ENCODE data around the gene ANXA8. TPM values are rescaled to one million over a fixed set of nuclear protein-coding genes. Genes with fewer than 3 reads are reported as not detected.
A peak's percentile ranks its signal among the peaks of the same experiment; 100 is the strongest.
"Not testable (repeated sequence)": the region's sequence is repeated elsewhere in the genome, so short reads cannot be mapped to it uniquely, and the experiment has no call there.

ANXA8 gene
- total RNA-seq, 3 donors from 2014 or later, result 0.19 TPM; not detected in 2

DNA sequence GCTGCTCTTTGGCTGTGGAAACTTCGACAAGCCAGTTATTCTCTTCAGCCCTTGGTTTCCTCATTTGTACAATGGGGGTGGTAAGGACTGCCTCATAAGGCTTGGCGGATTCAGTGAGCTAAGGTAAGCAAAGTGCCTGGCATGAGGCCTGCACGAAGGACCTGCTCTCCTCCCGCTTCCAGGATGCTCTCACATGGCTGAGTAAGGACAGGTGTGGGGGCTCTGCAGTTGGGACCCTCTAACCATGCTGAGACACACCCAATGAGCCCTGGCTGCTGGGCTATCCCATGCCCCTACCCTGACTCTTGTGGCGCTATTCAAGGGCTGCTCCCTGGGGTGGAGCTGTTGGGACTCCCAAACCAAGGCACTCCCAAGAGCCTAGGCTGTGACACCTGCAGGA lies 8.8 kb downstream of the ANXA8 start:
- H3K9me3 ChIP-seq; H3K4me1 ChIP-seq (ENCODE audit: low read depth); ATAC-seq; H3K4me3 ChIP-seq; H3K36me3 ChIP-seq (ENCODE audit: low read depth); DNase-seq; intact Hi-C loops (cut with DNase I, micrococcal nuclease): not testable (repeated sequence)

DNA sequence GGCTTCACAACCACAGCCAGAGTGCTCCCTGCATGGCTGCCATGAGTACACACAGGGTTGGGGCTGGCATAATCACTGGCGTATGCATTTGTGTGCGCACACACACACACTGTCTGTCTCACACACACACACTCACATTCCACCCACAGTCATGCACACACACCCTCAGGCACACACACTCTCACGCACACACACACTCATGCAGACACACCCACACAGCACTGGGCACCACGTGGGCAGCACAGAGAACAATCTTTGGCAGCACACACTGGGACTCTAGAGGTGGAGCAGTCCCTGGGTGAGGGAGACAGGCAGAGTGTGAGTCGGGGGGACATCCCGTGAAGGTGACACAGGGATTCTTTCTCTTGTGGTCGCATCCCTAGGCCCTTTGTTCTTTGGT lies 10.4 kb downstream of the ANXA8 start:
- H3K9me3 ChIP-seq; H3K36me3 ChIP-seq (ENCODE audit: low read depth); DNase-seq; H3K4me3 ChIP-seq; H3K4me1 ChIP-seq (ENCODE audit: low read depth); intact Hi-C loops (cut with DNase I, micrococcal nuclease): not testable (repeated sequence)
- ATAC-seq, result peak; percentile 49

DNA sequence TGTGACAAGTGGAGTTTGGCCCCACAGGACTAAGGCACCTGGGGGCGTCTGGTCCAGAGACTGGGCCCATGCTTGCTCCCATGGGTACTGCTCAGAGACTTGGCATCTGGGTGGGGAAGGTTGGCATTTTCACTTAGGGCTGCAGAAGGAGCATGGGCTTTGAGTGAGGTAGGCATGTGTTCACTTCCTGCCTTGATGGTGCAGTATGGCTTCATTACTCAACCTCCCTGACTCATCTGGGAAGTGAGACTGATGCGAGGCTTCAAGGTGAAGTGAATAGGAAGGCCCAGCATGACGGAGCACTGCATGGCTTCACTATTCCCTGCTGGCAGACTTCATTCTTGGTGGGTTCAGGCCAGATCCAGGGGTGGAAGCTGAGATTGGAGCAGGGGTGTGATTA lies 11.3 kb downstream of the ANXA8 start:
- H3K4me3 ChIP-seq; H3K4me1 ChIP-seq (ENCODE audit: low read depth); H3K36me3 ChIP-seq (ENCODE audit: low read depth); DNase-seq; H3K9me3 ChIP-seq; intact Hi-C loops (cut with DNase I, micrococcal nuclease): not testable (repeated sequence)
- ATAC-seq, result peak; percentile 27

DNA sequence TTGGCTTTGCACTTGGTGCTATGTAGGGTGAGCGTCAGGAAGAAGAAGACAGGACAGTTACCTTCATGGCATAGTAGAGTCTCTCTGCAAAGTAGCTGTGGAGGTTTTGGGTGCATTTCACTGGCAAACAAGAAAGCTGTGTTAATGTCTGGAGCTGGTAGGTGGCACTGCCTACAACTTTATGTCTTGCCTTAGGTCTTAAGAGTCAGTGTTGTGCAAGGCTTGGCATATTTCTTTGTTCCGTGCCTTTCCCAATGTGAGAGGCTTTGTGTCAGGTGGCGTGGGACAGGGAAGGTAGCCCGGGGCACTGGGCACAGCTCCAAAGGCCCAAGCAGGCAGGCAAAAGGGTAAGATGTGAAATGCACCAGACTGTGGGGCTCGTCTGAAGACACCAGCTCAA lies 11.8 kb downstream of the ANXA8 start:
- ATAC-seq, result peak; percentile 5
- intact Hi-C loops (cut with DNase I, micrococcal nuclease); H3K36me3 ChIP-seq (ENCODE audit: low read depth); H3K9me3 ChIP-seq; H3K4me1 ChIP-seq (ENCODE audit: low read depth); H3K4me3 ChIP-seq; DNase-seq: not testable (repeated sequence)

DNA sequence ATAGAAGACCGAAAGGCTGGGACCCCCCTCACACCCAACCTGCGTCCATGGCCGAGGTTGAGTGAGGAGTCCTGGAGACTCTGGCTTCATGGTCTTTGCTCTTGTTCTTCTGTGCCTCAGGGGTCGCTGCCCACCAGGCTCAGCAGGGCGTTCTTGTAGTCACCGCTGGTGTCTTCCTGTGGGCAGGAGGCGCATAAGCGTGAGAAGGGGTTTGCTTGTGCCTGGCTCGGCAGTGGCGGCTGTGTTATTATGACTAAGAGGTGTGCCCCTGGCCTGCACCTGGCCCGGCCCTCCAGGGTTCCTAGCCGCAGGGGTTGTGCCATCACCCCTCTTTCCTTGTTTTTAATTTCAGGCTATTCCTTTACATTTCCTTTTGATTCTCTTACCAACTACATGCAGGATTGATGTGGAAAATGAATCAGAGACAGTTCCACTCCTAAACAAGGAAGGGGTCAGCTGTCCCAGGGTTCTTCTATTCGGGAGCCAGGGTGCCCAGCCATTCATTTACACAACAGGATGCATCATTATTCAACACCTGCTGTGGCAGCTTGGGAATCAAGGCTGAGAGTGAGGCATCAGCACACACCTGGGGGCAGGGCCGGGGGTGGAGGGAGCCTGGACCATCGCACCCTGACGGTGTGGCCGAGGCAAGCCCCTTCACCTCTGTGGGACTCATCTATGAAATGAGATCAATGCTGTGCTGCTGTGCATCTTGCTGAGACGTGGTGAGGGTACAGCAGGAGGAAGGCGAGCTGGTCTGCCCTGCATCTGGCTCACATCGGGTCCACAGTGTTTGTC lies 15.0 kb downstream of the ANXA8 start:
- H3K4me1 ChIP-seq (ENCODE audit: low read depth); intact Hi-C loops (cut with DNase I, micrococcal nuclease); DNase-seq; H3K36me3 ChIP-seq (ENCODE audit: low read depth); ATAC-seq; H3K9me3 ChIP-seq; H3K4me3 ChIP-seq: not testable (repeated sequence)

DNA sequence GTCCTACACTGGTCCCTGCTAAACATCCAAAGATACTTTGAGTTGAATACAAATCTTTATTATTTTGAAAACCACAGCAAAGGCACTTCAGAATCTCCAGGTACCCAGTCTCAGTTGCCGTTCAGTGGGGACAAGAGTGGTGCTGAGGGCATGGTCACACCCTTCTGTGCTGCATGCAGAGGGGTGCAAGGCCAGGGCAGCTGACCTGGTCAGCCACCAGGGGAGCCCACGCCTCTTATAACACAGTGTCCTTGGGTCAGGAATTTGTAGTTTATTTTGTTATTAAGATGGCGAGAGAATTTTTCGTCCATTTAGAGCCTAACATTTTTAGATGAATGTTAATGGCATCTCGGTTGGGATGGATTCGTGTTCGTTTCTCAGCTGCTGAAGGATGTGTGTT lies 16.0 kb downstream of the ANXA8 start:
- DNase-seq; H3K4me1 ChIP-seq (ENCODE audit: low read depth); H3K36me3 ChIP-seq (ENCODE audit: low read depth); ATAC-seq; intact Hi-C loops (cut with DNase I, micrococcal nuclease); H3K4me3 ChIP-seq; H3K9me3 ChIP-seq: not testable (repeated sequence)

DNA sequence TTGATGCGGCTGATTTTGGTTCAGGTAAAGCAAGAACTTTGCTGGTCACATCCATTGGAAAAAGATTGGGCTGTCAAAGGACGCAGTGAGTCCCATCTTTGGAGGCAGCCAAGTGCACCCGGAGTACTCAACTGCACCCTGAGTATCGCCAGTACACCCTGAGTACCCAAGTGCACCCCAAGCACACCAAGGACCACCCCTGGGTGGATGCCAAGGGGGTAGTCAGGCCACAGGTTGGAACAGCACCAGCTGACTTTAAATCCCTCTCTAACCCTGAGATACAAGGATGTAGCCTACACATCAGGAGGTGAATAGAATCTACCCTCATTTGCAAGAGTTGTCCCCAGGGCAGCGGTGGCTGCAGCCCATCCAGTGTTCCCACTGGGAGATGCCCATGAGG lies 16.5 kb downstream of the ANXA8 start:
- ATAC-seq; DNase-seq; intact Hi-C loops (cut with DNase I, micrococcal nuclease); H3K36me3 ChIP-seq (ENCODE audit: low read depth); H3K9me3 ChIP-seq; H3K4me1 ChIP-seq (ENCODE audit: low read depth); H3K4me3 ChIP-seq: not testable (repeated sequence)

DNA sequence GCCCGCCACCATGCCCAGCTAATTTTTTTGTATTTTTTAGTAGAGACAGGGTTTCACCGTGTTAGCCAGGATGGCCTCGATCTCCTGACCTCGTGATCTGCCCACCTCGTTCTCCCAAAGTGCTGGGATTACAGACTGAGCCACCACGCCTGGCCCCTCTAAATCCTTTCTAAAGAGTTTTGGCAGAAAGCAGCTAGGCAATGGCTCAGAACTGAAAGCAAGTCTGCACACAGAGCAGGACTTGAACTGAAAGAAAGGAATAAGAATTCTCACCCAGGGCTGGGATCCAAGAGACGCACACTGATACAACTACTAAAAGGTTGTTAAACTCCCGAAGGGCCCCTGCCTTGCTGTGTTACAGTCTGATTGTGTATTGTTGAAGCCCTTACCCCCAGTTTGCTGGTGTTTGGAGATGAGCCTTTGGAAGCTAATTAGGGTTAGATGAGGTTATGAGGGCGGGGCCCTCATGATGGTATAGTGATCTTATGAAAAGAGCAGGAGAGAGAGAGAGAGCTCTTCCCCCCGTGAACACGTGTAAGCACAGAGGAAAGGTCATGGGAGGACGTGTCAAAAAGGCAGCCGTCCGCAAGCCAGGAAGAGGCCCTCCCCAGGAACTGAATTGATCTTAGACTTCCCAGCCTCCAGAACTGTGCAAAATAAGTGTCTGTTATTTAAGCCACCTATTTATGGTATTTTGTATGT lies 18.5 kb downstream of the ANXA8 start:
- ATAC-seq; intact Hi-C loops (cut with DNase I, micrococcal nuclease); H3K4me1 ChIP-seq (ENCODE audit: low read depth); H3K9me3 ChIP-seq; H3K4me3 ChIP-seq; H3K36me3 ChIP-seq (ENCODE audit: low read depth): not testable (repeated sequence)
- peak in 1 of 3 donors; percentile 9 for DNase-seq

DNA sequence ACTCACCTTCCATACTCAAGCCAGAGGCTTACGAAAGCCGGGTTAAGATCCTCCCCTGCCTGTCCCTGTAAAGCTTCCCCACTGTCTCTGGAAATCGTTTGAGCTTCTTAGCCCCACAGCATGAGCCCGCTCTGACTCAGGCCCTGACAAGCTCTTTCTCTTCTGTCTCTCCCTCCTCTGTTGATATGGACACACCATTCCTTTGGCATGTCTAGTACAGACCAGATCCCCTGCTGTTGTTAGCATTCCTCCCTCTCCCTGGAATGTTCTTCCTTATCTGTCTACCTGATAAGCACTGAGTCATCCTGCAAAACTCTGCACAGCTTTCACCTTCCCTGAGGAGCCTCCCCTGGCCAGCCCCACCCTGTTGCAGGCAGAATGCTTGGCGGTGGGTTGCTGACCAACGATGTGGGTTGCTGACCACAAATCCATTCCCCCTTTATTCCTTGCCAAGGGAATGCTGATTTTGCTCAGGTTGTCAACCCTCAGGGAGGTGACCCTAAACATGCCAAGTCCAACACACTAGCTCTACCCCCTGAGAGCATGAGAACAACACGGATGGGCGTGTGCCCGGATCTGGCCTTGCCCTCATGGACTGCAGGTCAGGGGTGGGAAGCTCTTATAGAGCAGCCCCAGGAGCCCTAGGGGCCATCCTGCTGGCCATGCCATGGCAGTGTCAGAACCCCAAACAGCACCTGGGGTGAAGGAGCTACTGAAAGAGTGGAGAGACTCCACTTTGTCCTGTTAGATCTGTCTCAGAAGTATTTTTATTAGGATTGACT lies 21.1 kb downstream of the ANXA8 start:
- H3K4me1 ChIP-seq (ENCODE audit: low read depth); DNase-seq; H3K9me3 ChIP-seq; H3K4me3 ChIP-seq; H3K36me3 ChIP-seq (ENCODE audit: low read depth); intact Hi-C loops (cut with DNase I, micrococcal nuclease): not testable (repeated sequence)
- ATAC-seq, result peak; percentile 89

DNA sequence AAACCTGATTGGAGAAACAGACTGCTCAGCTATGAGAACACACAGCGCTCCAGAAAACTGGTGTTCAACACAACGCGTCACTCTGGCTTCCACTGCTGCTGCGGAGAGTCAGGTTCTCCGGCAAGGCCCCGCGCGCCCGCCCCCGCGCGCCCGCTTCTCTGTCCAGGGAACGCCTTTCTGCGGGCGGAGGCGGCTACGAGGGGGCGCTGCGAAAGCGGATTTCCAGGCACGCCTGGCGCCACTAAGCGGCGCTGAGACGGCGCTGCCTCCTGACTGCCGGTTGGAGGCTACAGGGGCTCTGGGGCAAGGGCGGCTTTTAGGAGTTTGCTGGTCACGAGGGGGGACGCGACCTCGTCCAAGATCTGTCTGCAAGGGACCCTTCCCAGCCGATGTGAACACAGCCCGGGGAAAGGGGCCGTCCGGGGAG lies 22.6 kb downstream of the ANXA8 start:
- H3K9me3 ChIP-seq; H3K4me3 ChIP-seq; H3K4me1 ChIP-seq (ENCODE audit: low read depth); H3K36me3 ChIP-seq (ENCODE audit: low read depth); intact Hi-C loops (cut with DNase I, micrococcal nuclease): not testable (repeated sequence)
- DNase-seq (peak in 2 of 3 donors; percentile 37 to 39), ATAC-seq (peak; percentile 78)
